Measurements from ENCODE around the gene TRIM62. TPM values are rescaled to one million over a fixed set of nuclear protein-coding genes. Genes with fewer than 3 reads are reported as not detected.

Gene TRIM62
- total RNA-seq, 2 experiments from 2014 or later: 3.4 to 4.5 TPM

- Mint-ChIP-seq H3K36me3 (no peaks in the 10 kb centered on the region), H3K27me3 (peaks cover 21% of the 10 kb centered on the region), H3K9me3 (peaks cover 1% of the 10 kb centered on the region), H3K27ac (no peak overlapping the region), H3K4me3 (no peak overlapping the region), H3K4me1 (peaks cover 12% of the 10 kb centered on the region)
- no peak for DNase-seq
Measured at GRCh38 chr1:33188572-33189275, 6.9 kb upstream of the TRIM62 start.

- Mint-ChIP-seq H3K27ac (no peak overlapping the region), H3K4me1 (peaks cover 16% of the 10 kb centered on the region), H3K4me3 (no peak overlapping the region), H3K36me3 (no peaks in the 10 kb centered on the region), H3K9me3 (peaks cover 1% of the 10 kb centered on the region), H3K27me3 (peaks cover 26% of the 10 kb centered on the region)
- no peak for DNase-seq
Measured at GRCh38 chr1:33186936-33187335, 5.1 kb upstream of the TRIM62 start.

- peaks cover 8% of the 10 kb centered on the region for H3K4me1 Mint-ChIP-seq
- no peak for DNase-seq
- no peak overlapping the region for H3K27ac Mint-ChIP-seq
Measured at GRCh38 chr1:33185541-33185940, 3.7 kb upstream of the TRIM62 start.

DNA sequence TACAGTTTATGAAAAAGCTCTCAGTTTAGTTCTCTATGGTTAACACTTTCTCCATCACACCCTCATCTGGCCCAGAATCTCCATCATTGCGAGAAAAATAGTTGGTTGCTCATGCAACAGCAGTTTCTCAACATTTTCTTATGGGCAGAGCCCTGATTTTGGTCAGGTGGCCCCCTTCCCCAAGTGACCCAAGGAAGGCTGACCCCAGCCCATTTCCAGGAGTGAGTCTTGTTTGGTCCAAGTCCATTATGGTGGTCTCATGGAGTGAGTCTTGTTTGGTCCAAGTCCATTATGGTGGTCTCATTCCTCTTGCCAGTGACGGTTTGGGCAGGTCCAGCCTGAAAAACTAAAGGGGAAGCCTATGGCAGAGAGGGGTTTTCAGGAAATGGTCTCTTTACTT, 1.5 kb upstream of the TRIM62 start:
- Mint-ChIP-seq H3K9me3 (peaks cover 1% of the 10 kb centered on the region), H3K27ac (no peak overlapping the region), H3K36me3 (peaks cover 3% of the 10 kb centered on the region), H3K4me3 (no peak overlapping the region), H3K4me1 (peaks cover 14% of the 10 kb centered on the region), H3K27me3 (peaks cover 26% of the 10 kb centered on the region)
- no peak for DNase-seq

More at GRCh38 chr1:33185541-33185940, 3.7 kb upstream of the TRIM62 start:
- Mint-ChIP-seq H3K27me3 (peaks cover 26% of the 10 kb centered on the region), H3K9me3 (peaks cover 1% of the 10 kb centered on the region), H3K4me3 (no peak overlapping the region), H3K36me3 (peaks cover under 1% of the 10 kb centered on the region)

GRCh38 chr1:33182896-33183295, 1.1 kb upstream of the TRIM62 start:
- peaks cover 3% of the 10 kb centered on the region for H3K36me3 Mint-ChIP-seq
- peaks cover 14% of the 10 kb centered on the region for H3K4me1 Mint-ChIP-seq
- H3K27me3 Mint-ChIP-seq: peaks cover 26% of the 10 kb centered on the region
- H3K9me3 Mint-ChIP-seq: peaks cover 1% of the 10 kb centered on the region
- no peak for DNase-seq
- H3K27ac Mint-ChIP-seq: no peak overlapping the region
- peak overlapping the region; percentile 29 for H3K4me3 Mint-ChIP-seq

DNA sequence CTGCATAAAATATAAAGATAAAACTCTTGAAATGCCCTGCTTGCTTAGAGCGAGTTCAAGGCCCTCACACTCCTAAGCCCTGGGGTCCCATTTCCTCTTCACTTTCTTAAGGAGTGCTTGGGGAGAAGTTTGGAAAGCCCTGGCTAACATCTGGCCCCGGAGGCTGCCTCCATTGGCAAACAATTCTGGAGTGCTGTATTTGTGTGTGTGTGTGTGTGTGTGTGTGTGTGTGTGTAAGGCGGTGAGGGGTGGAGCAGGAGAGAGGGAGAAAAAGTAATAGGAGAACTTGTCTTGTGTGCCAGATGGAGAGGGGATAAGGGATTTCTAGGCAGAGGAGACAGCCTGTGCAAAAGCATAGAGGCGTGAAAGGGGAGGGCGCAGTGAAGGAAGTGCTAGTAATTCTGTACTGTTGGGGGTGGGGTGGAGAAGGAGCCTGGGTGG, 578 bp upstream of the TRIM62 start:
- Mint-ChIP-seq H3K4me3 (peak overlapping the region; percentile 29), H3K36me3 (peaks cover 3% of the 10 kb centered on the region), H3K27me3 (peaks cover 26% of the 10 kb centered on the region), H3K27ac (no peak overlapping the region), H3K4me1 (peaks cover 14% of the 10 kb centered on the region), H3K9me3 (peaks cover 1% of the 10 kb centered on the region)
- no peak for DNase-seq

GRCh38 chr1:33180911-33181890, 642 bp downstream of the TRIM62 start:
- Mint-ChIP-seq H3K27ac (peak overlapping the region; percentile 40), H3K36me3 (peaks cover 4% of the 10 kb centered on the region), H3K4me3 (peak overlapping the region; percentile 85), H3K9me3 (no peaks in the 10 kb centered on the region), H3K27me3 (peaks cover 26% of the 10 kb centered on the region), H3K4me1 (peaks cover 14% of the 10 kb centered on the region)
- DNase-seq: peak; percentile 83

GRCh38 chr1:33180226-33180910, 1.5 kb downstream of the TRIM62 start:
- H3K9me3 Mint-ChIP-seq: no peaks in the 10 kb centered on the region
- H3K4me3 Mint-ChIP-seq: peak overlapping the region; percentile 75
- H3K4me1 Mint-ChIP-seq: peaks cover 14% of the 10 kb centered on the region
- peaks cover 4% of the 10 kb centered on the region for H3K36me3 Mint-ChIP-seq
- DNase-seq: no peak
- H3K27me3 Mint-ChIP-seq: peaks cover 20% of the 10 kb centered on the region
- H3K27ac Mint-ChIP-seq: no peak overlapping the region

GRCh38 chr1:33178836-33179439, 2.9 kb downstream of the TRIM62 start:
- peaks cover 4% of the 10 kb centered on the region for H3K36me3 Mint-ChIP-seq
- H3K27ac Mint-ChIP-seq: no peak overlapping the region
- peaks cover 13% of the 10 kb centered on the region for H3K27me3 Mint-ChIP-seq
- H3K9me3 Mint-ChIP-seq: no peaks in the 10 kb centered on the region
- no peak for DNase-seq
- peaks cover 14% of the 10 kb centered on the region for H3K4me1 Mint-ChIP-seq
- H3K4me3 Mint-ChIP-seq: no peak overlapping the region

DNA sequence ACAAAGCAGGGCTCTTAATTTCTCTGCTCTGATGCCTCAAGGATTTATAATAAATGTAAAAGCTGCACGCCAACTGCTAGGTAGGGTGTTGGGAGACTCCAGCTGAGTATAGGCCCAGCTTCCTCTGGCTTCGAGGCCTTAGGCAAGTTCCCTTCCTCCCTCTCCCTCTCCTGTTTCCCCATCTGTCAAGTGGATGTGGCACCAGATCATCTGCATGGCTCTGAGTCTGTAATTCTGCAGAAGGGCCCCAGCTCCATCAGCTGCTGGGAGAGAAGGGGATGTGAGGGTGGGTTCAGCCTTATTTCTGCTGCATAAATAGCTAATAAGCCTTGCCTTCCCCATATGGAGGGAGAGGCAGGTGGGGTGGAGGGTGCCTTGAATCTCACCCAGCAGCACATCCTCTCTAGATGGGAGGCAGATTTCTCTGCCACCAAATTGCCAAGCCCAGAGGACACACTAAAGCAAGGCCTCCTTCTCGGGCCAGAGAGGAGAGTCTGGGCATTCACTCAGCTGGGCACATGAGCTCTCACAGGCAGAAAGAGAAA, 3.8 kb downstream of the TRIM62 start:
- H3K36me3 Mint-ChIP-seq: peaks cover 4% of the 10 kb centered on the region
- H3K4me1 Mint-ChIP-seq: peaks cover 14% of the 10 kb centered on the region
- H3K4me3 Mint-ChIP-seq: no peak overlapping the region
- no peak overlapping the region for H3K27ac Mint-ChIP-seq
- no peaks in the 10 kb centered on the region for H3K9me3 Mint-ChIP-seq
- DNase-seq: no peak
- peaks cover 6% of the 10 kb centered on the region for H3K27me3 Mint-ChIP-seq

GRCh38 chr1:33176887-33177286, 5.0 kb downstream of the TRIM62 start:
- no peak overlapping the region for H3K27ac Mint-ChIP-seq
- no peak overlapping the region for H3K4me3 Mint-ChIP-seq
- no peak for DNase-seq
- peaks cover 4% of the 10 kb centered on the region for H3K36me3 Mint-ChIP-seq
- peaks cover 14% of the 10 kb centered on the region for H3K4me1 Mint-ChIP-seq
- H3K9me3 Mint-ChIP-seq: no peaks in the 10 kb centered on the region
- no peaks in the 10 kb centered on the region for H3K27me3 Mint-ChIP-seq

GRCh38 chr1:33176362-33176850, 5.4 kb downstream of the TRIM62 start:
- DNase-seq: no peak
- H3K27me3 Mint-ChIP-seq: no peaks in the 10 kb centered on the region
- H3K36me3 Mint-ChIP-seq: peaks cover 4% of the 10 kb centered on the region
- no peaks in the 10 kb centered on the region for H3K9me3 Mint-ChIP-seq
- H3K27ac Mint-ChIP-seq: no peak overlapping the region
- H3K4me3 Mint-ChIP-seq: no peak overlapping the region
- H3K4me1 Mint-ChIP-seq: peaks cover 14% of the 10 kb centered on the region

DNA sequence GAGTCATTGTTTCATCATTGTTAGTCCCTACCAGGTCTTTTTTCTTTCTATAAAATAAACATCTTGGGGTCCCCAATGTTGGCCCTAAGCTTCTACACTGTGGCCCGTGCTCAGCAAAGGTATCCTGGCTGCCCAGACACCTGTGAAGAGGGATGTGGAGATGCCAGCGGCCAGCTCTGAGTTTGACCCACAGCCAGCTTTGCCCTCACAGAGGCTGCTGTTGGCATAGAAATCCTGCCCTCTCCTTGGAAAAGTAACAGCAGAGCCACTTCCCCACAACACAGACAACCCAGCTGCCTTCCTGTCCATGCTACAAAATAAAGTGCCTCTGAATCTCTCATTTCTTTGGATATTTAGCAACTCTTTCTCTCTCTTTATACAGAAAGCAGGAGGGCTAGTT, 6.0 kb downstream of the TRIM62 start:
- no peak overlapping the region for H3K27ac Mint-ChIP-seq
- H3K9me3 Mint-ChIP-seq: no peaks in the 10 kb centered on the region
- peaks cover 13% of the 10 kb centered on the region for H3K4me1 Mint-ChIP-seq
- DNase-seq: no peak
- H3K36me3 Mint-ChIP-seq: peaks cover 4% of the 10 kb centered on the region
- H3K27me3 Mint-ChIP-seq: no peaks in the 10 kb centered on the region
- no peak overlapping the region for H3K4me3 Mint-ChIP-seq

DNA sequence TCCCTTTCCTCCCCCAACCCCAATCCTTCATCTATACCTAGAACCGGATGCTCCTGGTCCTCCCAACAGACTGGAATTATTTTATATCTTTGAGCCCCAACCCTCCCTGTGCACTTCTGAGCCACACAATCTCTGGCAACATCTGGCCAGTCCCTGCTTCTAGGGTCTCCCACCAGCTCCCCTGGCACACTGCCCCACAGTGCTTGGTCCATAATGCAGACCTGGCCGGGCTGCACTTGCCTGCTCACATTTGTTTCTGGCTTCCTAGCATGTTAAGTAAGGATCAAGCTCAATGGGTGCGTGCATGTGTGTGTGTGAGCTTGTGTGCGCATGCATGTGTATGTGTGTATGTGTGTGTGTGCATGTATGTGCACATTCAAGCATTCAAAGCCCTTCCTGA, 8.8 kb downstream of the TRIM62 start:
- Mint-ChIP-seq H3K4me3 (no peak overlapping the region), H3K36me3 (peaks cover 4% of the 10 kb centered on the region), H3K27me3 (no peaks in the 10 kb centered on the region), H3K4me1 (peaks cover 5% of the 10 kb centered on the region), H3K27ac (no peak overlapping the region), H3K9me3 (no peaks in the 10 kb centered on the region)
- no peak for DNase-seq
